ENCODE data around the gene ACP2. TPM values are rescaled to one million over a fixed set of nuclear protein-coding genes. Genes with fewer than 3 reads are reported as not detected.
"Not testable (repeated sequence)": the region's sequence is repeated elsewhere in the genome, so short reads cannot be mapped to it uniquely, and the experiment has no call there.

ACP2 gene
- total RNA-seq, 2 experiments from 2014 or later: 9.4 to 13.4 TPM

DNA sequence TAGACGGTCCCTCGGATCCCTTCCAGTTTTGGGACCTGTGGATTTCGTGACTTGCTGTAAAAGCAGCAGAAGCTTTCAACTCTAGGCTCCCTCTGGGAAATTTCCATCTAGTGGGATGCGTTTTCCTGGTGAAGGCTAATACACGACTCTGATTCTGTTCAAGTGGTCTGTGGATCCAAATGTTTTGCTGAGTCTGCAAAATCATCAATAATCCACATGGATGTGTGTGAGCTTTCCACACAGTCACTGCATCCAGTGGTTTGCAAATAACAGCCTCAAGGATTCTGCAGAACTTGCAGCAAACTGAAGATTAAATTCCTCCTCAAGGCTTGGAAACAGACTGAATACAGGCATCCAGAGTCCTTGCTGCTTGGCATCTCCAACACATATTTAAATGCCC lies 46.0 kb downstream of the ACP2 start:
- Mint-ChIP-seq H3K4me3 (no peak overlapping the region), H3K36me3 (ENCODE audit: low read depth) (no peaks in the 10 kb centered on the region)

DNA sequence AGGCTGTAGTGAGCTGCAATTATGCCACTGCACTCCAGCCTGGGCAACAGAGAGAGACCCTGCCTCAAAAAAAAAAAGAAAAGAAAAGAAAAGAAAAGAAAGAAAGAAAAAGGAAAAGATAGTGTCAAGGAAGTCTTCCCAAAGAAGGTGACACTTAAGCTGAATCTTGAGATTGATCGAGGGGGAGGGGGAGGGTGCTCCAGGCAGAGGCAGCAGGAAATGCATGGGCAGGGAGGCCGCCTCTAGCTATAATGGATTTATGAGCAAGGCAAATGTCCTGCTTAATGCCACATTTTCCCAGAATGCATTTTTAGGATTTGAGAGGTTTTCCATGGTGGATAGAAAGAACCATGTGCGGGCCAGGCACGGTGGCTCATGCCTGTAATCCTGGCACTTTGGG lies 47.6 kb downstream of the ACP2 start:
- intact Hi-C loops (cut with micrococcal nuclease): no loop called here
- POLR2A ChIA-PET: interaction anchor here (4.4 kb wide), 1 partner anchor 14 kb away, joined by 19 read pairs; the partner anchor contains the start of gene DDB2
- no peak for DNase-seq
- Mint-ChIP-seq H3K27ac (no peak overlapping the region), H3K4me1 (ENCODE audit: low read depth) (no peaks in the 10 kb centered on the region), H3K36me3 (ENCODE audit: low read depth) (no peaks in the 10 kb centered on the region), H3K9me3 (no peaks in the 10 kb centered on the region), H3K27me3 (no peaks in the 10 kb centered on the region), H3K4me3 (no peak overlapping the region)
- TF ChIP-seq, protein P1, sequence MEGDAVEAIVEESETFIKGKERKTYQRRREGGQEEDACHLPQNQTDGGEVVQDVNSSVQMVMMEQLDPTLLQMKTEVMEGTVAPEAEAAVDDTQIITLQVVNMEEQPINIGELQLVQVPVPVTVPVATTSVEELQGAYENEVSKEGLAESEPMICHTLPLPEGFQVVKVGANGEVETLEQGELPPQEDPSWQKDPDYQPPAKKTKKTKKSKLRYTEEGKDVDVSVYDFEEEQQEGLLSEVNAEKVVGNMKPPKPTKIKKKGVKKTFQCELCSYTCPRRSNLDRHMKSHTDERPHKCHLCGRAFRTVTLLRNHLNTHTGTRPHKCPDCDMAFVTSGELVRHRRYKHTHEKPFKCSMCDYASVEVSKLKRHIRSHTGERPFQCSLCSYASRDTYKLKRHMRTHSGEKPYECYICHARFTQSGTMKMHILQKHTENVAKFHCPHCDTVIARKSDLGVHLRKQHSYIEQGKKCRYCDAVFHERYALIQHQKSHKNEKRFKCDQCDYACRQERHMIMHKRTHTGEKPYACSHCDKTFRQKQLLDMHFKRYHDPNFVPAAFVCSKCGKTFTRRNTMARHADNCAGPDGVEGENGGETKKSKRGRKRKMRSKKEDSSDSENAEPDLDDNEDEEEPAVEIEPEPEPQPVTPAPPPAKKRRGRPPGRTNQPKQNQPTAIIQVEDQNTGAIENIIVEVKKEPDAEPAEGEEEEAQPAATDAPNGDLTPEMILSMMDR (IDR thresholded peaks at IDR 0.05): no peak
- no peak for ATAC-seq
- CTCF ChIA-PET: no interaction called here

More for the DNA sequence above, 46.0 kb downstream of the ACP2 start:
- intact Hi-C loops (cut with micrococcal nuclease): no loop called here
- TF ChIP-seq, protein P1 (IDR thresholded peaks at IDR 0.05): no peak
- Mint-ChIP-seq H3K27ac (no peak overlapping the region), H3K9me3 (no peaks in the 10 kb centered on the region), H3K27me3 (peaks cover 2% of the 10 kb centered on the region), H3K4me1 (ENCODE audit: low read depth) (no peaks in the 10 kb centered on the region)
- no peak for ATAC-seq
- POLR2A ChIA-PET: interaction anchor here (0.8 to 4.4 kb wide), 3 partner anchors 12 to 40 kb away, joined by 3 to 19 read pairs (median 6); partner anchors contain the start of gene DDB2
- CTCF ChIA-PET: no interaction called here
- DNase-seq: no peak

DNA sequence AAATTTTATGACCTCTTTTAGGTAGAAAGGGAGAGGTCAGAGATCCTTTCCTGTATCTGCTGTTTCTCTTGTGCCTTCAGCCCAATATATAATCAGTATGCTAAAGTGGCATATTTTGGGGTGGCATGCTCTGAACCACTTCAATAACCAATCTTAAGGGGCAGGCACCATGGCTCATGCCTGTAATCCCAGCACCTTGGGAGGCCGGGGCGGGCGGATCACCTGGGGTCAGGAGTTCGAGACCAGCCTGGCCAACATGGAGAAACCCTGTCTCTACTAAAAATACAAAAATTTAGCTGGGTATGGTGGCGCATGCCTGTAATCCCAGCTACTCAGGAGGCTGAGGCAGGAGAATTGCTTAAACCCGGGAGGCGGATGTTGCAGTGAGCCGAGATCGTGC lies 50.5 kb downstream of the ACP2 start:
- CTCF ChIA-PET: interaction anchor here (1.2 to 1.3 kb wide), 2 partner anchors 19 kb away, joined by 3 to 4 read pairs; no protein-coding TSS in a partner anchor
- ATAC-seq: not testable (repeated sequence)

DNA sequence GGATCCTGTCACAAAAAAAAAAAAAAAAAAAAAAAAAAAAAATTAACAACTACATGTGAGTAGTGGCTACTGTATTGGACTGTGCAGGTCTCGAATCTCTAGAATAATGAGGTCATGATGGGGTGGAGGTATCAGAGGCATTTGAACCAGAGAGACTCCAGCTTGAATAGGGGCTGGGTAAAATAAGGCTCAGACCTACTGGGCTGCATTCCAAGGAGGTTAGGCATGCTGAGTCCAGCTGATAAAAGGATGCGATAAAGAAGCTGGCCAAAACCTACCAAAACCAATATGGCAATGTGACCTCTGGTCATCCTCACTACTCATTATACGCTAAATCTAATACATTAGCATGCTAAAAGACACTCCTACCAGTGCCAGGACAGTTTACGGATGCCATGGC lies 56.5 kb downstream of the ACP2 start:
- Mint-ChIP-seq H3K9me3 (no peaks in the 10 kb centered on the region), H3K4me1 (ENCODE audit: low read depth) (peaks cover 6% of the 10 kb centered on the region), H3K4me3 (no peak overlapping the region), H3K36me3 (ENCODE audit: low read depth) (no peaks in the 10 kb centered on the region), H3K27me3 (peaks cover 11% of the 10 kb centered on the region), H3K27ac (no peak overlapping the region)
- no peak for DNase-seq
- intact Hi-C loops (cut with micrococcal nuclease): no loop called here
- ATAC-seq: no peak
- POLR2A ChIA-PET: no interaction called here
- TF ChIP-seq, protein P1 (IDR thresholded peaks at IDR 0.05): no peak
- CTCF ChIA-PET: no interaction called here

More for the DNA sequence above, 50.5 kb downstream of the ACP2 start:
- H3K36me3 Mint-ChIP-seq (ENCODE audit: low read depth); H3K27me3 Mint-ChIP-seq; H3K4me1 Mint-ChIP-seq (ENCODE audit: low read depth); DNase-seq; intact Hi-C loops (cut with micrococcal nuclease); H3K27ac Mint-ChIP-seq; H3K9me3 Mint-ChIP-seq; POLR2A ChIA-PET; H3K4me3 Mint-ChIP-seq: not testable (repeated sequence)

DNA sequence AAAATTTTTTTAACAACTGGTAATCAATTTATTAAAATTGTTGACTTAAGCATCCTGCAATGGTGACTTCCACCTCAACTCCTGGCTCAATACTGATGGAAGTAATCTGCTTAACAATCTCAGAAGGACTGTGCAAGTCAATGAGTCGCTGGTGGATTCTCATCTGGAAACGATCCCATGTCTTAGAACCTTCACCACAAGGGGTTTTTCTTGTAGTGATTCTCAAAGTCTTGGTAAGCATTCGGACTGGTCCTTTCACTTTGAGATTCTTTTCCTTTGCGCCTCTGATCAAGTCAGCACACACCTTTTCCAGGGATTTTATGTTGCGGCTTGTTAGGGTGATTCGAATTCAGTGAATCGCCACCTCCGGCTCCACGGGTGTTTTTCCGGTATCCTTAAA lies 57.5 kb downstream of the ACP2 start:
- DNase-seq; POLR2A ChIA-PET; H3K9me3 Mint-ChIP-seq; CTCF ChIA-PET; H3K27ac Mint-ChIP-seq; ATAC-seq; intact Hi-C loops (cut with micrococcal nuclease); H3K36me3 Mint-ChIP-seq (ENCODE audit: low read depth); H3K4me3 Mint-ChIP-seq: not testable (repeated sequence)
- H3K4me1 Mint-ChIP-seq (ENCODE audit: low read depth): peaks cover 13% of the 10 kb centered on the region
- H3K27me3 Mint-ChIP-seq: peaks cover 16% of the 10 kb centered on the region

Other genes with a start within 250 kb of the ACP2 start
- 10 to 100 TPM; 70.1 to 71.7 TPM for gene ARFGAP2, start 71.9 kb downstream of the ACP2 start, total RNA-seq
- 1 to 10 TPM; 4.7 to 8.0 TPM for gene PACSIN3, start 62.4 kb downstream of the ACP2 start, total RNA-seq
- gene DDB2, start 33.8 kb downstream of the ACP2 start, total RNA-seq: 100 to 1,000 TPM; 189 to 200 TPM
- 10 to 100 TPM; 12.7 to 15.3 TPM for gene NR1H3, start 9.2 kb upstream of the ACP2 start, total RNA-seq
- 10 to 100 TPM; 55.7 to 61.2 TPM for gene MADD, start 21.3 kb upstream of the ACP2 start, total RNA-seq
- not detected for gene MYBPC3, start 103.9 kb upstream of the ACP2 start, total RNA-seq
- gene SPI1, start 129.7 kb upstream of the ACP2 start, total RNA-seq: under 1 TPM in 1 of 2 experiments, not detected in 1; 0.25 TPM
- 10 to 100 TPM; 10.0 to 10.5 TPM for gene SLC39A13, start 159.8 kb upstream of the ACP2 start, total RNA-seq
- gene PSMC3, start 177.6 kb upstream of the ACP2 start, total RNA-seq: 100 to 1,000 TPM; 137 to 140 TPM
- under 1 TPM; 0.36 to 0.81 TPM for gene RAPSN, start 200.3 kb upstream of the ACP2 start, total RNA-seq

Measured in activated CD8-positive, alpha-beta T cell treated with anti-CD3 and anti-CD28 coated beads for 36 hours (primary cell).